SJSA1 (cell line): ENCODE data around the gene GLOD4. TPM values are rescaled to one million over a fixed set of nuclear protein-coding genes. Genes with fewer than 3 reads are reported as not detected.

Source experiments
- total RNA-seq: library from RNA; depleted of rRNA; stranded (reverse); fragments of >200 nt; shearing (Covaris generic); gene quantifications from 2 replicates; pipeline ENCODE4 v1.2.3, GENCODE V29; 2014; rRNA removed

Gene GLOD4
- total RNA-seq, 1 experiment from 2014 or later = 64.7 TPM

Other genes starting within 250 kb of the GLOD4 start
- 7.0 and 12.9 TPM in 2 replicates for gene VPS53, start 67.4 kb downstream of the GLOD4 start, total RNA-seq
- gene TLCD3A, start 49.7 kb downstream of the GLOD4 start, total RNA-seq = 10.9 and 11.8 TPM in 2 replicates
- gene GEMIN4, start 30.0 kb downstream of the GLOD4 start, total RNA-seq = 2.4 and 8.8 TPM in 2 replicates
- 21.3 and 40.2 TPM in 2 replicates for gene MRM3, start 73 bp upstream of the GLOD4 start, total RNA-seq
- gene NXN, start 197.5 kb upstream of the GLOD4 start, total RNA-seq = 48.4 and 56.6 TPM in 2 replicates
- 20.1 and 23.2 TPM in 2 replicates for gene TIMM22, start 214.8 kb upstream of the GLOD4 start, total RNA-seq